Mesendoderm (in vitro differentiated cells): ENCODE results near the gene YWHAG.
"Not testable (repeated sequence)": the region's sequence is repeated elsewhere in the genome, so short reads cannot be mapped to it uniquely, and the experiment has no call there.

Source experiments
- DNase-seq: peaks from one replicate; pipeline ENCODE4 v3.0.0; 2013
- H2AK5ac ChIP-seq: 2 replicates; pipeline ENCODE4 v1.6.1; 2013; ENCODE audit warnings: low read length, inconsistent platforms
- H2BK120ac ChIP-seq: 2 replicates; pipeline ENCODE4 v1.6.1; 2013; ENCODE audit warnings: low read depth, mild to moderate bottlenecking, low read length, moderate library complexity, mixed read lengths
- H2BK15ac ChIP-seq: replicated peaks from 2 replicates; pipeline ENCODE4 v1.6.1; 2013; ENCODE audit warnings: low read depth, mild to moderate bottlenecking, moderate library complexity
- H2BK5ac ChIP-seq: 2 replicates; pipeline ENCODE4 v1.6.1; 2013; ENCODE audit warnings: low read length, inconsistent platforms
- H3K18ac ChIP-seq: 2 replicates; pipeline ENCODE4 v1.6.1; 2013; ENCODE audit warnings: mild to moderate bottlenecking, low read length, mixed read lengths
- H3K23ac ChIP-seq: one replicate; pipeline ENCODE4 v1.6.1; 2013; ENCODE audit warnings: low read length
- H3K27ac ChIP-seq: 2 replicates; pipeline ENCODE4 v1.5.1; 2013; ENCODE audit warnings: low read depth, mild to moderate bottlenecking, inconsistent platforms, low read length, moderate library complexity
- H3K27me3 ChIP-seq: 2 replicates; pipeline ENCODE4 v1.6.1; 2013; ENCODE audit warnings: low read length, control low read depth, mild to moderate bottlenecking, inconsistent platforms; ENCODE audit not compliant: insufficient read depth, poor library complexity
- H3K36me3 ChIP-seq: 2 replicates; pipeline ENCODE4 v1.6.1; 2013; ENCODE audit warnings: low read length, inconsistent platforms; ENCODE audit not compliant: control insufficient read depth, insufficient read depth
- H3K4ac ChIP-seq: one replicate; pipeline ENCODE4 v1.6.1; 2013; ENCODE audit warnings: low read depth, mild to moderate bottlenecking, low read length, moderate library complexity
- H3K4me1 ChIP-seq: 2 replicates; pipeline ENCODE4 v1.6.1; 2013; ENCODE audit warnings: low read depth, low read length, inconsistent platforms; ENCODE audit not compliant: control insufficient read depth
- H3K4me2 ChIP-seq: 2 replicates; pipeline ENCODE4 v1.6.1; 2013; ENCODE audit warnings: low read length
- H3K4me3 ChIP-seq: 2 replicates; pipeline ENCODE4 v1.5.1; 2013; ENCODE audit warnings: mild to moderate bottlenecking, low read length
- H3K56ac ChIP-seq: one replicate; pipeline ENCODE4 v1.6.1; 2013; ENCODE audit warnings: low read length
- H3K79me1 ChIP-seq: 2 replicates; pipeline ENCODE4 v1.6.1; 2013; ENCODE audit warnings: low read length, inconsistent platforms
- H3K79me2 ChIP-seq: 2 replicates; pipeline ENCODE4 v1.6.1; 2013; ENCODE audit warnings: mild to moderate bottlenecking, low read length; ENCODE audit not compliant: control insufficient read depth, insufficient read depth
- H3K9ac ChIP-seq: 2 replicates; pipeline ENCODE4 v1.6.1; 2013; ENCODE audit warnings: low read length, inconsistent platforms
- H4K5ac ChIP-seq: one replicate; pipeline ENCODE4 v1.6.1; 2013; ENCODE audit warnings: low read length
- H4K8ac ChIP-seq: one replicate; pipeline ENCODE4 v1.6.1; 2013; ENCODE audit warnings: low read depth, mild to moderate bottlenecking, control low read depth, low read length, moderate library complexity
- WGBS: extraction: QIAGEN DNeasy Blood & Tissue Kit; methylation state at CpG from one replicate; pipeline ENCODE4 v1.1.7; 2013; ENCODE audit warnings: low lambda C conversion rate, missing lambda C conversion rate; ENCODE audit not compliant: insufficient coverage; ENCODE audit errors: extremely low coverage; 5-methylcytosine and 5-hydroxymethylcytosine counted together

The YWHAG gene

DNA sequence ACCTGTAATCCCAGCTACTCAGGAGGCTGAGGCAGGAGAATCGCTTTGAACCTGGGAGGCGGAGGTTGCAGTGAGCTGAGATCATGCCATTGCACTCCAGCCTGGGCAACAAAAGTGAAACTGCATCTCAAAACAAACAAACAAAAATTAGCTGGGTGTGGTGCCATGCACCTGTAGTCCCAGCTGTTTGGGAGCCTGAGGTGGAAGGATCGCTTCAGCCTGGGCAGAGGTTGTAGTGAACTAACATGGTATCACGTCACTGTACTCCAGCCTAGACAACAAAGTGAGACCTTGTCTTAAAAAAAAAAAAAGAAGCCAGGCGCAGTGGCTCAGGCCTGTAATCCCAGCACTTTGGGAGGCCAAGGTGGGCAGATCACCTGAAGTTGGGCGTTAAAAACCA lies 29.0 kb upstream of the YWHAG start:
- H4K5ac ChIP-seq, H3K23ac ChIP-seq, H2AK5ac ChIP-seq, H3K4me1 ChIP-seq, H3K18ac ChIP-seq, H3K4me2 ChIP-seq, H3K79me2 ChIP-seq, H3K27ac ChIP-seq, DNase-seq, H3K27me3 ChIP-seq, H3K9ac ChIP-seq, H4K8ac ChIP-seq, H2BK15ac ChIP-seq, H3K4me3 ChIP-seq, H2BK120ac ChIP-seq, H3K36me3 ChIP-seq, H2BK5ac ChIP-seq, H3K4ac ChIP-seq, H3K56ac ChIP-seq, H3K79me1 ChIP-seq: not testable (repeated sequence)
- no CpG with 5 or more reads among the region's 6 CpGs for WGBS

DNA sequence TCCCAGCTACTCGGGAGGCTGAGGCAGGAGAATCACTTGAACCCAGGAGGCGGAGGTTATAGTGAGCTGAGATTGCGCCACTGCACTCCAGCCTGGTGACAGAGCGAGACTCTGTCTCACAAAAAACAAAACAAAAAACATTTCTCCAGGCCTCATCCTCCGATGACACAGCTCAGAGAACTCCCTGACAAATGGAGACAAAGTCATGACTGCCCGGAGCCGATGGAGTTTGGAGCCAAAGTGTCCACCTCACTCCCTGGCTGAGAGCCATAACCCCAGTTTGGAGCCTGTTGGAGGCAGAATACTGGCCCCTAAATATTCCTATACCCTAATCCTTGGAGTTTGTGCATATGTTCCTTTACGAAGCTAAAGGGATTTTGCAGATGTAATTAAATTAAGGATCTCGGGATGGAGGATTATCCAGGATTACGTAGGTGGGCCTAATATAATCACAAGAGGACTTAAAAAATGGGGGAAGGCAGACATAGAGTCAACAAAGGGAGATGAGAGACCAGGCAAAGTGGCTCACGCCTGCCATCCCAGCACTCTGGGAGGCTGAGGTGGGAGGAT lies 28.0 kb upstream of the YWHAG start:
- H2AK5ac ChIP-seq: no peak overlapping the region
- no CpG with 5 or more reads among the region's 11 CpGs for WGBS
- no peaks in the 10 kb centered on the region for H3K36me3 ChIP-seq

DNA sequence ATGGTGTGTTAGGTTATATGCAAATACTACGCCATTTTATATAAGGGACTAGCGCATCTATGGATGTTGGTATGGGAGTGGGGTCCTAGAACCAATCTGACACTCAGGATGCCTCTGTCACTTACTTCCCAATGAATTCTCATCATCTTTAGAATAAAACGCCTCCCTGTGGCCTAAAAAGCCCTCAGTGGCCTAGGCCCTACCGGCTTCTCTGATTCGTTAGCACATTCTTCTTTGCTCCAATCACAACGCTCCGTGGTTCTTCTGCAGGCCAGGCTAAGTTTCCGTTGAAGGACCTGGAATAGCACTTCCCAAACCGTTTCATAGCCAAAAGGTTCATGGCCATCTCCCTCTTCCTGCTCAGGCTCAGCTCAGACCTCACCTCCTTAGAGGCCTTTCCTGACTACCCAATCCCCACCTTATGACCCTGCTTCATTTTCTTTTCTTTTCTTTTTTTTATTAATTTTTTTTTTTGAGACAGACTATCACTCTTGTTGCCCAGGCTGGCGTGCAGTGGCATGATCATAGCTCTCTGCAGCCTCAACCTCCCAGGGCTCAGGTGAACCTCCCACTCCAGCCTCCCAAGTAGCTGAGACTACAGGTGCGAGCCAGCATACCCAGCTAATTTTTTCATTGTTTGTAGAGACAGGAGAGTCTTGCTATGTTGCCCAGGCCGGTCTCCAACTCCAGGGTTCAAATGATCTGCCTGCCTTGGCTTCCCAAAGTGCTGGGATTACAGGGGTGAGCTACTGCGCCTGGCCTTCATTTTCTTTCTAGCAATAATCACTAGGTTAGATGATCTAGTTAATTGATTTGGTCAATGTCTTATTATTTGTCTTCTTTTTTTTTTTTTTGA lies 24.5 kb upstream of the YWHAG start:
- DNase-seq: peak; percentile 90

More for the DNA sequence above, 28.0 kb upstream of the YWHAG start:
- Histone ChIP-seq H3K4ac (no peak overlapping the region), H2BK15ac (no peak overlapping the region), H3K79me2 (no peaks in the 10 kb centered on the region), H3K23ac (no peak overlapping the region), H4K5ac (no peak overlapping the region), H3K56ac (no peak overlapping the region), H3K27ac (no peak overlapping the region), H3K18ac (no peak overlapping the region), H3K9ac (no peak overlapping the region), H3K4me3 (no peak overlapping the region), H2BK120ac (no peak overlapping the region), H3K4me2 (no peak overlapping the region), H3K4me1 (peaks cover 4% of the 10 kb centered on the region), H2BK5ac (no peak overlapping the region), H3K79me1 (no peaks in the 10 kb centered on the region), H3K27me3 (no peaks in the 10 kb centered on the region), H4K8ac (no peak overlapping the region)
- DNase-seq: no peak

DNA sequence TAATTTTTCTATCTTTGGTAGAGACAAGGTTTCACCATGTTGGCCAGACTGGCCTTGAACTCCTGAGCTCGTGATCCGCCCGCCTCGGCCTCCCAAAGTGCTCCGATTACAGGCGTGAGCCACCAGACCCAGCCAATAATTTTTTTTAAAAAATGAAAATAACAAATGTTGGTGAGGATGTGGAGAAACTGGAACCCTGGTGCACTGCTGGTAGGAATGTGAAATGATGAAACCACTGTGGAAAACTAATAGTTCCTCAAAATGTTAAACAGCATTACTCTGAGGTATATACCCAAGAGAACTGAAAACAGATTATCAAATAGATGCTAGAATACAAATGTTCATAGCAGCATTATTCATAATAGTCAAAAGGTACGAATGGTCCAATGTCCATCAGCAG lies 23.0 kb upstream of the YWHAG start:
- WGBS: no CpG with 5 or more reads among the region's 7 CpGs
- Histone ChIP-seq H2AK5ac (no peak overlapping the region), H2BK120ac (no peak overlapping the region)

More for the DNA sequence above, 24.5 kb upstream of the YWHAG start:
- Histone ChIP-seq H3K18ac (no peak overlapping the region), H2BK15ac (no peak overlapping the region), H3K27me3 (no peaks in the 10 kb centered on the region), H3K4me2 (no peak overlapping the region), H3K9ac (no peak overlapping the region), H3K36me3 (no peaks in the 10 kb centered on the region), H4K5ac (no peak overlapping the region), H3K4me1 (no peaks in the 10 kb centered on the region), H3K56ac (peak overlapping the region; percentile 73), H3K27ac (no peak overlapping the region), H3K23ac (no peak overlapping the region), H3K4me3 (no peak overlapping the region), H2BK5ac (no peak overlapping the region), H3K79me2 (no peaks in the 10 kb centered on the region), H3K4ac (no peak overlapping the region), H2AK5ac (no peak overlapping the region), H4K8ac (no peak overlapping the region), H2BK120ac (no peak overlapping the region), H3K79me1 (no peaks in the 10 kb centered on the region)
- no CpG with 5 or more reads among the region's 13 CpGs for WGBS

DNA sequence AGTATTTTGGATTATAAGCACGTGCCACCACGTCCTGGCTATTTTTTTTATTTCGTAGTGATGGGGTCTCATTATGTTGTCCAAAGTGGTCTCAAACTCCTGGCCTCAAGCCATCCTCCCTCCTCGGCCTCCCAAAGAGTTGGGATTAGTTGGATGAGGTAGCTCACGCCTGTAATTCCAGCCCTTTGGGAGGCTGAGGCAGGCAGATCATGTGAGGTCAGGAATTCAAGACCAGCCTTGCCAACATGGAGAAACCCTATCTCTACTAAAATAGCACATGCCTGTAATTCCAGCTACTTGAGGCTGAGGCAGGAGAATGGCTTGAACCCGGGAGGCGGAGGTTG lies 21.8 kb upstream of the YWHAG start:
- Histone ChIP-seq H2BK5ac (no peak overlapping the region), H3K4me1 (no peaks in the 10 kb centered on the region), H3K36me3 (no peaks in the 10 kb centered on the region), H3K4me2 (no peak overlapping the region), H3K79me1 (no peaks in the 10 kb centered on the region), H4K8ac (peak overlapping the region; percentile 1), H3K4me3 (no peak overlapping the region), H2AK5ac (peak overlapping the region; percentile 7), H3K4ac (peak overlapping the region; percentile 57), H3K79me2 (no peaks in the 10 kb centered on the region), H3K27ac (peak overlapping the region; percentile 41), H2BK120ac (peak overlapping the region; percentile 8), H2BK15ac (no peak overlapping the region), H3K9ac (peak overlapping the region; percentile 11), H3K27me3 (no peaks in the 10 kb centered on the region), H4K5ac (no peak overlapping the region), H3K18ac (peak overlapping the region; percentile 68), H3K23ac (no peak overlapping the region), H3K56ac (peak overlapping the region; percentile 2)
- DNase-seq: peak; percentile 48
- no CpG with 5 or more reads among the region's 7 CpGs for WGBS

More for the DNA sequence above, 23.0 kb upstream of the YWHAG start:
- Histone ChIP-seq H2BK5ac (no peak overlapping the region), H3K18ac (no peak overlapping the region), H4K5ac (no peak overlapping the region), H3K4me2 (no peak overlapping the region), H4K8ac (no peak overlapping the region), H2BK15ac (no peak overlapping the region), H3K56ac (no peak overlapping the region), H3K27me3 (no peaks in the 10 kb centered on the region), H3K4me1 (no peaks in the 10 kb centered on the region), H3K79me1 (no peaks in the 10 kb centered on the region), H3K79me2 (no peaks in the 10 kb centered on the region), H3K23ac (no peak overlapping the region), H3K9ac (no peak overlapping the region), H3K27ac (no peak overlapping the region), H3K36me3 (no peaks in the 10 kb centered on the region), H3K4me3 (no peak overlapping the region), H3K4ac (no peak overlapping the region)
- no peak for DNase-seq
